Cerebellar nuclear complex (tissue), 1 donor: ENCODE results near the gene MRPL33.
"Not testable (repeated sequence)": the region's sequence is repeated elsewhere in the genome, so short reads cannot be mapped to it uniquely, and the experiment has no call there.

Experiments
- DNase-seq, 2 experiments: peaks; one replicate each; lab custom pipeline; 2025; lab: John Stamatoyannopoulos, UW

MRPL33 gene

DNA sequence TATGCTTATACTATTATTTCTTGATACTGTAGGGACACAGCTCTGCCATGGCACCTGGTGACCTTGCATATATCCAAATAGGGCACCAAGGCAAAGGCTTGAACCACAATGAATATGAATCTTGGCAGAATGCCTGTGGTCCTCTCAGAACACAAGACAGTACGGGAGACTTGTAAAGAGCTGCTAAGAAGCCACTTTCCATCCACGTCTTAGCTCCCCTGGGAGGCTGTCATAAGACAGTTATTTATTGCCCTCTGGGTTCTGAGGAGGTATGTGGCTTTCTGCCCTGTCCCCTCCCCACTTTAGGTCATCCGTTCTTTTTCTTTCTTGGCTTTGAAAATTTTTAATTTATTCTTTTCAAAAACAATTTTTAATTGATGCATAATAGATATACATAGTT lies 29.8 kb upstream of the MRPL33 start:
- no peak for DNase-seq

DNA sequence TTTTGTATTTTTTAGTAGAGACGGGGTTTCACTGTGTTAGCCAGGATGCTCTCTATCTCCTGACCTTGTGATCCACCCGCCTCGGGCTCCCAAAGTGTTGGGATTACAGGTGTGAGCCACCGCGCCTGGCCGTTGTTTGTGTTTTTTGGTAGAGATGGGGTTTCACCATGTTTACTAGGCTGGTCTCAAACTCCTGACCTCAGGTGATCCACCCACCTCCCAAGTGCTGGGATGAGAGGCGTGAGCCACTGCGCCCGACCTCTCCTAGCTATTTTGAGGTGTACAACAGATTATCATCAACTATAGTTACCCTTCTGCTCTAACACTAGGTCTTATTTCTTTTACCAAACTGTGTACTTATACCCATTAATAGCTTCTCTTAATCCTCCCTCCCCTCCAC lies 28.9 kb upstream of the MRPL33 start:
- no peak for DNase-seq

DNA sequence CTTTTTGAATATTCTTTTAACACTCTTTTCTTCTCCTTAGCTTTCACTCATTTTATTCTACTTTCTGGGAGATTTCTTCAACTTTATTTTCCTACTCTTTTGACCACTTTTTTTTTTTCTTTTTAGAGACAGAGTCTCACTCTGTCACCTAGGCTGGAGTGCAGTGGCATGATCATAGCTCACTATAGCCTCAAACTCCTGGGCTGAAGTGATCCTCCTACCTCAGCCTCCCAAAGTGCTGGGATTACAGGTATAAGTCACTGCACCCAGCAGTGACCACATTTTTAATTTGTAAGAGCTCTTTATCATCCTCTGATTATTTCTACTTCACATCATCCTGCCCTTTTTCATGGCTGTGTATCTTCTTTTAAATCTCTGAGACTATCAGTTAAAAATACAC lies 26.0 kb upstream of the MRPL33 start:
- not testable (repeated sequence) for DNase-seq

DNA sequence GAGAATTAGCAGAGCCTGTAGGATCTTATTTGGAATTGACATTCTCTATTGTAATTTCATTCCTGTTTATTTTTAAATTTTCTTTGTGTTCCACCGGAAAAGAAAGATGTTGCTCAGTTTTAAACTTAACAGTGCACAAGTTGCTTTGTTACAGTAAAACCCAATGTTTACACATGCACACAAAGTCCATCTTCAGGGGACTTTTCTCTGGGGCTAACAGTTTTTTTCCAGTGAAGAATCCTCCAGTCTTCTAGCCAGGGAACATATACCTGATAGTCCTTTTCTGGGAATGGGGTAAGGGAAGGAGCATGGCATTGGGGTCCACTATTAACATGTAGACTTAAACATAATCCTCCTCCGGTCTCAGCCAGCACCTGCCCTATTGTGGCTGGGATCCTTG lies 25.2 kb upstream of the MRPL33 start:
- no peak for DNase-seq

DNA sequence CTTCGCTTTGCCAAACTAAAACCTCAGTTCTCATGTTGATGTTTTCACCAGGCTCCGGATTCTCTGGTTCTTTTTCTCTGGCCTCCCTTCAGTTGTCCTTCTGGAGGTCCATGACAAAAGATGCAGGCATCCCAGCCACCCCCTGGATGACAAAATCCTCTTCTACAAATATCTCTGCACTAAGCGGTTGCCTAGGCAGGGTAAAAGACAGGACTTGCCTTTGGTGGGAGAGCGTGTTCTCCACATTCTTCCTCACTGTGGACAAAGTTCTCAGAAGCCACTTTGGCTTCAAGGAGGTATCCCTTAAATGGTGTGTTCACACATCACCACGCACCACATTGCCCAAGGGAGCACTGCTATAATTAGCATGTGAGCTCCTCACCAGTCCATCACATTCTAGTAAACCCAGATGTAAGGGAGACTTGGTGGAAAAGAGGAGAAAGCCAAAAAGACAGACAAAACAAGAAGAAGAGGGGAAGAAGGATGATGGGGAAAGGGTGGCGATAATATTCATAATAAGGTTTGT lies 23.6 kb upstream of the MRPL33 start:
- DNase-seq: no peak

DNA sequence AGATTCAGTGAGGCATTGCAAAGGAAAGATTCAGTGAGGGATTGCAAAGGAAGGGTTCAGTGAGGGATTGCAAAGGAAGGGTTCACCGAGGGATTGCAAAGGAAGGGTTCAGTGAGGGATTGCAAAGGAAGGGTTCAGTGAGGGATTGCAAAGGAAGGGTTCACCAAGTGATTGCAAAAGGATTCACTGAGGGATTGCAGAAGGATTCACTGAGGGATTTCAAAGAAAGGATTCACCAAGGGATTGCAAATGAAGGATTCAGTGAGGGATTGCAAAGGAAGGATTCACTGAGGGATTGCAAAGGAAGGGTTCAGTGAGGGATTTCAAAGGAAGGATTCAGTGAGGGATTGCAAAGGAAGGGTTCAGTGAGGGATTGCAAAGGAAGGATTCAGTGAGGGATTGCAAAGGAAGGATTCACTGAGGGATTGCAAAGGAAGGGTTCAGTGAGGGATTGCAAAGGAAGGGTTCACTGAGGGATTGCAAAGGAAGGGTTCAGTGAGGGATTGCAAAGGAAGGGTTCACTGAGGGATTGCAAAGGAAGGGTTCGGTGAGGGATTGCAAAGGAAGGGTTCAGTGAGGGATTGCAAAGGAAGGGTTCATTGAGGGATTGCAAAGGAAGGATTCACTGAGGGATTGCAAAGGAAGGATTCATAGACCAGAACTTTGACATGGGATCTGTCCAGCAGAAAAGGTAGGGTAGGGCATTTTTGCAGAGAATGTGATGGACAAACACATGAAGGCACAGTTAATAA lies 22.5 kb upstream of the MRPL33 start:
- DNase-seq: not testable (repeated sequence)

DNA sequence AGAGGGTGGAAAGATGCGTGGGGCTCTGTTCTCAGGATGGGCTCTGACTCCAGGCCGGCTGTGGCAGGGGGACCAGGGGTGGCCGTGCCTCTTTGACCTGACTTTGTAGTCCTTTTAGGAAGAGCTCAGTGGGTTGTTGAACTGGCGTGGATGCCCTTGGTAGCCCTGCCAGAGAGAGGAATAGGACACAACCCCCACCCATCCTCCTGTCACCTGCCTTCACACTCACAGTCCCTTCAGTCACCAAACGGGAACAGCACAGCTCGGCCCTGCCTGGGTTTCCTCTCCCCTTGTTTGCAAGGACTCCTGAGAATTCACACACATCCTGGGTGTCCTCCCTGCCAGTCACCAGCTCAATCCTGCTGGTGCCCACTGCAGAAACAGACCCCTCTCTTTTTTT lies 20.1 kb upstream of the MRPL33 start:
- DNase-seq: no peak

DNA sequence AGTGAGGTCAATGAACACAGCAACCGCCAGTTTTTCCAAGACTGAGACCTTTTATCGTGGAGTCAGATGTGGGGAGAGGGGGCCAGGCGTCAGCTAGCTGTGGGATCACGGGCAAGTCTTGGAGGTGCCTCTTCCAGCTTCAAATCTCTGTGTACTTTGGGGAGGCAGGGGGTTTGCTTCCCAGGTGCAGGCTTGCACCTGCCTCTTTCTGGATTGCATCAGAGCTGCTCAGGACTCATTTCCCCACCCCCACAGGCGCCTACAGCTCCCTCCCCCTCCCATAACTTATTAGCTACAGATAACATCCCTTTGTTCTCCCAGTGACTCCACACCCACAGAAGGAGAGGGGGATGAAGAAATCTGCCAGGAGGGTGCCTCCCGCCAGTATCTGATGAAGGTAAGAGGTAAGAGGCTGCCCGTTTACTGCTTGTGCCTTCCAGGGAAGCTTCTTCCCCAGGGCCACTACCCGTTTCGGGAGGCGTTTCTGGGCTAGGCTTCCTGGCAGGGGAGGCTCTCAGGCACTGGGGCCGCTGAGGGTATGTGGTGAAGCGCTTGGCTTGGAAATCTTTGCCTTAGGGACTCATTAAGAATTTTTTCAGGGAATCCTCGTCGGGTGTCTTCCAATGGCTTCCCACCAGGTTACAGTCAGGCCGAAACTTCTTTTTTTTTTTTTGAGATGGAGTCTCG lies 18.8 kb upstream of the MRPL33 start:
- no peak for DNase-seq

DNA sequence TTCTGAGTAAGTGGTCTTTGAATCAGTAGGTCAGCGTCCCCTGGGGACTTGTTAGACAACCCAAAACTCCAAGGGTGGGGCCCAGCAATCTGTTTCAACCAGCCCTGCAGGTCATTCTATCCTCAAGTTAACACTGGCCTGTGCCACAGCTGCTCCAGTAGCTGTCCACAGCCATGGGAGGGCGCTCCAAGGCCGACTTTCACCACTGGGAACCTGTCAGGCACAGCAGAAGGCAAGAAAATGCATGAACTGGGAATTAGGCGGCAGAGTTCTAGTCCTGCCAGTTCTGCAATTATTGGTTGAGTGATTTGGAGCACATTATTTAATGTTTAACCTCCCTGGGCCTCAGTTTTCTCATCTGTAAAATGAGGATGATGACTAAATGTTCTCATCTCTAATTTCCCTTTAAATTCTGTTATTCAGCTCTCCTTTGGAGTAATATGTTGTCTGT lies 17.4 kb upstream of the MRPL33 start:
- DNase-seq: no peak

DNA sequence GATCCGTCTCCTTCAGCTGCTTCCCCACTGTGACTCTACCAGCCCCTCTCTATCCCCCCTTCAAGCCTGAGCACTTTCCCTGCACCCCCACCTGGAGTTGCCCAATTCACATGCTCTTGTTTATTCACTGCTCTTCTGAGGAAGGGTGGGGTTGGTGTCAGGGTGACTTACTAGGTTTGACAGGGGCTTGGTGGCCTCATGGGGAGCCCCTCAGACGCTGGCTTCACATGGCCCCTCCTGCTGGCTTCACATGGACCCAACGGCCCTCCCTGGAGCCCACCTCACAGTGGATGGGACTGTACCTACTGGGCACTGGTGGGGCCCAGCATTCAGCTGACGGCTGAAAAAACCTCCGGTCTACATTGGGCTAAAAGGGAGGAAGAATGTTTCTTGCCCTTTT lies 16.7 kb upstream of the MRPL33 start:
- DNase-seq: no peak

DNA sequence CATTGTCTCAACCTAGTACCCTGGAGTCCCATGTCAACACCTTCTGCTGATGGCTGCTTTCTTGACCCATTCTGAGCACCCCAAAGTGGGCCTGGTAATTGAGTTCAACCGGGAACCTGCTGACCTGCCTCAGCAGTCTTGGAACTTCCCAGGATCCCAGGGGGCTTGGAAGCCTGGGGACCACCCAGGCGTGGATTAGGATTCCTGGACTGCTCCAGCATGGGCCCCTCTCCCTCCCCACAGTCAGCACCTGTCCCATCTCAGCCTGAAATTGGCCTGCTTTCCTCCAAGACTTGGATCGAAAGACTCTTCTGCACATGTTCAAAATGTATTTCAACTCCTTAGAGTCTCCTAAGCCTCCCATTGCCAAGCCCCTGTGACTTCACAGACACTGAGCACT lies 15.4 kb upstream of the MRPL33 start:
- DNase-seq: no peak

DNA sequence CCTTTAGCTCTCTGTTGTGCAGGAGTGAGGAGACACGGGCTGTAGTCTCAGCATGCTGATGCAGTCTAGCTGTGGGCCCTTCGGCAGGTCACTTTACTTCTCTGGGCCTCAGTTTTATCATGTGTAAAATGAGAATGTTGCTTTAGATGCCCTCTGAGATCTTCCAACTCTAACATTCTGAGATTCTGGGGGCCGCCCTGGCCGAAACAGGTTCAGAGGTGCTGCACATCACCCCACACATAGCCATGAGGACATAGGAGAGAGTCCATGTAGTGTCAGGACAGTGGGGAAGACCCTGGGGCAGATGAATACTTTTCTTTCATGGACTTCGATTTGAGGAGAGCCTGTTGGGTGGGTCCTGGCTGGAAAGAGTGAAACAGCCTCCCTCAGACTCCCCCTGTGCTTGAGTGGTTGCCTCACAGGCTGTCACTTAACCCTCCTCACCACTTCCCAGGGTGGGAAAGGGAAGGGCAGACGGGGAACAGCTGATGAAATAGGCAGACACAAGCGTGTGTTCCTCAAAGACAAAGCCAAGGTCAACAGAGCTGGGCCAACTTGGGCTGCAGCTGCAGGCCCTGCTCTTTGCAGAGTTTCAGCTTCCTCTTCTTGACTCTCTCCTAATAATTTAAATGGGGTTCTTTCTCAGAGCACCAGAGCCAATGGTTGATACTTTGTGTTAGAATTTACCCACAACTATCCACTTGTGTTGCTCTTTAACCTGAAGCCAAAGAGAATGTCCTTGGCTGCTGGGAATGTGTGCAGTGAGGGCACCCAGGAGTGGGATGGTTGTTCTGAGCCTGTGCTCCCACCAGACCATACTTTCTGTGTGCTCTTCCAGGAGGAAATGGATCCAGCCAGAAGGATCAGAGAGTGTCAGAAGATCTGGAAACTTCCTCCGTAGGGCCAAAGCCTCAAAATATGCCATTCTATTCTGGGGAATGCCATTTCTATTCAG lies 14.7 kb upstream of the MRPL33 start:
- DNase-seq: no peak

DNA sequence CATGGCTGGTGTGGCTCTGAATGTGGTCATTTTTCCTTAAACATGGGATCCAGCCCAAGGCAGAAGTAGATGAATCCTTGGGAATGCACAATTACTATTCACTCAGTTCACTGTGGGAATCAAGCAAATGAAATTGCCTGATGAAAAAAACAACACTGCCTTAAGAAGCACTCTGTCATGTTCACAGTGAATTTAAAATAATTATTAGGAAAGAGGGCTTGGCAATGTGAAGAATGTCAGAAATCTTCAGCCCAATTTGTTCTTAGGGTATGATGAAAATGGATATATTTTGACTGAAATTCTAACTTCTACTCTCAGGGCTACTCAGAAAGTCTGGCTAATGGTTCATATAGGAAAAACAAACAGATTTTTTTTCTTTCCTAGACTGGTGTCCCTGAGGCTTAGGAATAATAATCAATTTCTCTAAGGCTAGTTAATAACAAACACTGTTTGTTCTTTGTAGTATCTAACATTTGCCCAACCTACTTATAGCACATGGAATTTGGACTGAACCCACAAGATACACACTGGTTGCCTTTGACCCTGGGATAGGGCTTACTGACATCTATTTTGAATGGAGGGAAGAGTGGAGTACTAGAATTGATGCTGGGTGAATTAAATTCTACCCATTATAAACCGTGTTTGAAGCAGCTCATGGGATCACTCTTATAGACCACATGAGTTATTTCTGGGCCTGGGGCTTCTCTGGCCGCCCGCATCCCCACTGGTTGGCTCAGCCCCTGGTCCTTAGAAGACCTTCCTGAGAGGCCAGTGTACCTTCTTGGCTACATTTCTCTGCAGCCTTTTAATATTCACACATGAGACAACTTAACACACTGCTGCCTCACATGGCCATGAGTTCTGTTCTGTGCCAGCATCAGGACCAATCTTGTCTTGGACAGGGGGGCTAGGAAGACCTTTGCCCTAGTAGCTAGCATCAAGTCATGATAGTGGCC lies 8.3 kb upstream of the MRPL33 start:
- DNase-seq: no peak

DNA sequence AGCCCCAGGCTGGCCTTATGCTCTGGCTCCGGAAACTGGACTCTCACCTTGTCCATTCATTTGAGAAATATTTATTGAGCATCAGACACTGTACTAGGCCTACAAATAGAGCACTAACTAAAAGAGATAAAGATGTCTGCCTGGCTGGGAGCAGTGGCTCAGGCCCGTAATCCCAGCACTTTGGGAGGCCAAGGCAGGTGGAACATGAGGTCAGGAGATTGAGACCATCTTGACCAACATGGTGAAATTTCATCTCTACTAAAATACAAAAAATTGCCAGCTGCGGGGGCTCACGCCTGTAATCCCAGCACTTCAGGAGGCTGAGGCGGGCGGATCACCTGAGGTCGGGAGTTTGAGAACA lies 7.6 kb upstream of the MRPL33 start:
- DNase-seq: no peak

DNA sequence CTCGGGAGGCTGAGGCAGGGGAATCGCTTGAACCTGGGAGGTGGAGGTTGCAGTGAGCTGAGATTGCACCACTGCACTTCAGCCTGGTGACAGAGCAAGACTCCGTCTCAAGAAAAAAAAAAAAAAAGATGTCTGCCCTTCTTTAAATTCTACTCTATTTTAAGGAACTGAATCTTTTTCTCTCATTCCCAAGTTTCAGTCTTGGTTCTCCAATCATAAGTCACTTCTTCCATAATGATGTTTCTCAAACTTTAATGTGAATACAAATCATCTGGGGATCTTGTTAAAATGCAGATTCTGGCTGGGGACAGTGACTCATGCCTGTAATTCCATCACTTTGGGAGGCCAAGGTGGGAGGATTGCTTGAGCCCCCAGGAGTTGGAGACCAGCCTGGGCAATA lies 7.0 kb upstream of the MRPL33 start:
- DNase-seq: not testable (repeated sequence)

DNA sequence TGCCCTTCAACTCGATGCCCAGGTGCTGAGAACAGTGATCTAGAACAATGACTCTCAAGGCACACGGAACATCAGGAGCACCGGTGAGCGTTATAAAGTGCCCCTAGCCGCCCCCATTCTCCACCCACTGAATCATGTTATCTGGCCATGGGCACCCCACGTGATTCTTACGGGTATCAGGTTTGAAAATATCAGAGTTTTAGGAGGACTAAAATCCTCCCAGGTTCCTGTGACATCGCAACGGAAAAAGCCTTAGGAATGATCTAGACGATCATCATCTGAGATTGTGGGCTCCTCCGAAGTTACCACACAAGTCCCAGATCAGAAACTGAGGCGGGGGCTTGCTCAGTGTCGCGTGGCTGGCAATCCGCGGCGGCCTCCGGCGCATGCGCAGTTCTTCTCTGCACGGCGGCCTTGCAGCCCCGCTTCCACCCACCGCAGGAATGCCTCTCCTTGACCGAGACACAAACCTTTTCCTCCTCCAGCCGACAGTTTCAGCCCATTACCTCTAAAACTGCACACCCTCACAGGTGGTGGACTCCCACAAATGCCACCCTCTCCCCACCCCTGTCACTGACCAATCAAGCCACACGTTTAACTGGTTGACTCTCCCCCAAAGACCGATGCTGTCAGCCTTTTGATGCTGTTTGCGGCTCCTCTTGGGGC lies 5.8 kb upstream of the MRPL33 start:
- DNase-seq: no peak

DNA sequence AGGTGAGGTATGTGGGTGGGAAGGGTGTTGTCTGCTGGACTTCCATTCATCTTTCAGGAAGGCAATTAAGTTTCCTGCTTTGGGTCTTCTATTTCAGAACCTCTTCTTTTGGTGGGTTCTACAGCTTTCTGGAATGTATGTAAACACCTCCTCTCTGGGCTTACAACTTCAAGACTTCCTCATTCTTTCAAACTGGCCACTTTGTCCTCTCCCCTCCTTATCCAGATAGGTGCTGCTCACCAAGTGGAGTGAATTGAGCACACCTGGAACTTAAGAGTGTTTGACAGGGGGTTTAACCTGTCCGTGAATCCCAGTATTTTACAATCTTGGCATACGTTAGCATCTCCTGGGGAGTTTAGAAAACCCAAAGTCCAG lies 5.2 kb upstream of the MRPL33 start:
- no peak for DNase-seq

DNA sequence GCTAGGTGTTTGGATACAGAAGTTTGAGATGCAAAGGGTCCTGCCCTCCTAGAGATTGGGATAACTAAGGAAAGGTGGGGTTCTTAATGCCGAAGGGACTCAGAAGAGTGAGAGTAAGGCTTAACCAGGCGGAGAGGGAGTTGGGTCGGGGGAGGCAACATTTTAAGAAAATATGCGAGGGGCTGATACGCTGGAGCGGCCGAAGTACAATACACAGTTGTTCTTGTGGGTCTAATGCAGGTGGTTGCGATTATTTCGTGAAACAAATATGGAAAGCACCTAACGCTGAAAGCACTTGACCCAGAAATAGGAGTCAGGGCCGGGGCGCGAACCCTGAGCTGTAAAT lies 344 bp upstream of the MRPL33 start:
- DNase-seq: no peak

DNA sequence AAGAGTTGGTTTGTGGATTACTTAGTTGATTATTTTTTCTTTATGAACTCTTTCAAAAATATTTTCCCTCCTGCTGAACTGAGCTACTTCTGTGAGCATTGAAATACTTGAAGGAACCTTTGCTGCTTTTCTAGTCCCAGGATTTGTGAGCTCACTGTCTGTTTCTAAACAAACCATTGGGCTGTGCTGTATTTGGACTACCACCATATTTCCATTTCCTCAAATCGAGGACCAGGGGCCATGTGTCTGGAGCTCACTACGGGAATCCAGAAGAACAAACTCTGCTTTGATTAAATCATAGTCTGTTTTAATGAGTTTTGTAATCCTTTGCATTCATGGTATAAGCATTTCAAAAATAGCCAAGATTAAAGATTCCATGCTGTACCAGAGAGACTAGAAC lies 1.3 kb downstream of the MRPL33 start:
- DNase-seq: no peak

DNA sequence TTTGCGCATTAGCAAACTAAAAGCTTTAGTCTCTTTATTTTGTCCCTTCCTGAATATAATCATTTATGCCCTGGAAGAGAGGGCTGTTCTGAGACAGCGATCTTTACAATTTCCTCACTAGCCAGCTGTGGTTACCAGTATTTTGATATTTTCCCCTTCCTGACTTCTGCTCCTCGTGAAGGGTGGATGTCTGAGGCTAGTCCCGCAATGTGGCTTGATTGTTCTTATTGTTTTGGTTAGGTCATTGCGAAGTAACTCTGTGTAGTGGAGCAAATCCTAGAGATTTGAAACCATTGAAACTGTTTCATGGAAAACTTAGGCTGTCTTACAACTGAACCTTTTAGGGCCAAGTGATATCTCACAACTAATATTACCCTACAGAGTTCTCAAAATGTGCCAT lies 2.4 kb downstream of the MRPL33 start:
- no peak for DNase-seq

DNA sequence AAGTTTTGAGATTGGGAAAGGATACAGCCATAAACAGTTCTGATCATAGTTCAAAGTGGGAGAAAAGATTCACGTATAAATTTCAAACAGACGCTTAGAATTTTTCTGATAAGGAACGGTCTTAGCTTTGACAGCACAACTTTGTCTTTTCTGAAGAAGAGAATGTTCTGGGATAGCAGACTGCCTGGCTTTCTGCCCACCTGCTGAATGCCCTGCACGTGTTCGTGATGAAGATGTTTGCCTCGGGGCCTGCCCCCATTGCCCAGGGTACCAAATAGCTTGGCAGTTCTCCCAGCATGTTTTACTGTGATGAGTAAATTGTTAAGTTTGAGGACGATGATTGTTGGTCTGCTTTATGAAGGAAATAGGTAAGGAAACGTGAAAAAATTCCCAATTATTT lies 4.6 kb downstream of the MRPL33 start:
- DNase-seq: no peak
